ENCODE data around the gene ST6GALNAC6.

Gene ST6GALNAC6

GRCh38 chr9:127899128-127899943 is at the start of gene ST6GALNAC6:
TSS of gene ST6GALNAC6 (minus strand) at chr9:127899603. CDS start at chr9:127897981, 1,622 bp downstream.
- Histone ChIP-seq H2AFZ (ENCODE audit: low read length, unreplicated experiment) (peak within 1 kb of the TSS; percentile 1), H3K79me2 (ENCODE audit: control insufficient read depth, insufficient read depth, low read length, unreplicated experiment) (peaks cover 22% of the 10 kb centered on the region), H3K4me1 (ENCODE audit: control insufficient read depth, insufficient read depth, low read length, unreplicated experiment) (peaks cover 38% of the 10 kb centered on the region), H3K4me3 (ENCODE audit: low read depth, low read length) (peak within 1 kb of the TSS; percentile 98), H3K36me3 (ENCODE audit: insufficient read depth, low read length) (peaks cover 29% of the 10 kb centered on the region), H3K27ac (ENCODE audit: low read depth, low read length) (peak within 1 kb of the TSS; percentile 95), H3K27me3 (ENCODE audit: insufficient read depth, low read length) (no peaks in the 10 kb centered on the region)

GRCh38 chr9:127947841-127948710 is 48.7 kb upstream of the ST6GALNAC6 start:
- Histone ChIP-seq H3K79me2 (ENCODE audit: control insufficient read depth, insufficient read depth, low read length, unreplicated experiment) (no peaks in the 10 kb centered on the region), H3K4me3 (ENCODE audit: low read depth, low read length) (no peak overlapping the region), H3K27me3 (ENCODE audit: insufficient read depth, low read length) (no peaks in the 10 kb centered on the region), H3K4me1 (ENCODE audit: control insufficient read depth, insufficient read depth, low read length, unreplicated experiment) (peaks cover 4% of the 10 kb centered on the region), H3K27ac (ENCODE audit: low read depth, low read length) (no peak overlapping the region), H3K36me3 (ENCODE audit: insufficient read depth, low read length) (no peaks in the 10 kb centered on the region), H2AFZ (ENCODE audit: low read length, unreplicated experiment) (no peak overlapping the region)

GRCh38 chr9:127946728-127947127 is 47.3 kb upstream of the ST6GALNAC6 start:
- Histone ChIP-seq H3K79me2 (ENCODE audit: control insufficient read depth, insufficient read depth, low read length, unreplicated experiment) (no peaks in the 10 kb centered on the region), H3K27me3 (ENCODE audit: insufficient read depth, low read length) (no peaks in the 10 kb centered on the region), H3K27ac (ENCODE audit: low read depth, low read length) (no peak overlapping the region), H3K4me3 (ENCODE audit: low read depth, low read length) (no peak overlapping the region), H2AFZ (ENCODE audit: low read length, unreplicated experiment) (no peak overlapping the region), H3K4me1 (ENCODE audit: control insufficient read depth, insufficient read depth, low read length, unreplicated experiment) (no peaks in the 10 kb centered on the region), H3K36me3 (ENCODE audit: insufficient read depth, low read length) (no peaks in the 10 kb centered on the region)

- no peak overlapping the region for H3K27ac ChIP-seq (ENCODE audit: low read depth, low read length)
- H2AFZ ChIP-seq (ENCODE audit: low read length, unreplicated experiment), result no peak overlapping the region
- no peaks in the 10 kb centered on the region for H3K27me3 ChIP-seq (ENCODE audit: insufficient read depth, low read length)
- no peak overlapping the region for H3K4me3 ChIP-seq (ENCODE audit: low read depth, low read length)
- no peaks in the 10 kb centered on the region for H3K36me3 ChIP-seq (ENCODE audit: insufficient read depth, low read length)
- no peaks in the 10 kb centered on the region for H3K79me2 ChIP-seq (ENCODE audit: control insufficient read depth, insufficient read depth, low read length, unreplicated experiment)
- no peaks in the 10 kb centered on the region for H3K4me1 ChIP-seq (ENCODE audit: control insufficient read depth, insufficient read depth, low read length, unreplicated experiment)
These were observed 46.5 kb upstream of the ST6GALNAC6 start for GRCh38 chr9:127945942-127946341.

GRCh38 chr9:127945338-127945737 is 45.9 kb upstream of the ST6GALNAC6 start:
- Histone ChIP-seq H3K79me2 (ENCODE audit: control insufficient read depth, insufficient read depth, low read length, unreplicated experiment) (no peaks in the 10 kb centered on the region), H3K4me3 (ENCODE audit: low read depth, low read length) (no peak overlapping the region), H3K4me1 (ENCODE audit: control insufficient read depth, insufficient read depth, low read length, unreplicated experiment) (no peaks in the 10 kb centered on the region), H3K27me3 (ENCODE audit: insufficient read depth, low read length) (no peaks in the 10 kb centered on the region), H3K36me3 (ENCODE audit: insufficient read depth, low read length) (no peaks in the 10 kb centered on the region), H3K27ac (ENCODE audit: low read depth, low read length) (no peak overlapping the region), H2AFZ (ENCODE audit: low read length, unreplicated experiment) (no peak overlapping the region)

GRCh38 chr9:127944586-127945218 is 45.3 kb upstream of the ST6GALNAC6 start:
- H3K4me1 ChIP-seq (ENCODE audit: control insufficient read depth, insufficient read depth, low read length, unreplicated experiment), result no peaks in the 10 kb centered on the region
- H2AFZ ChIP-seq (ENCODE audit: low read length, unreplicated experiment), result no peak overlapping the region
- H3K4me3 ChIP-seq (ENCODE audit: low read depth, low read length), result no peak overlapping the region
- no peaks in the 10 kb centered on the region for H3K36me3 ChIP-seq (ENCODE audit: insufficient read depth, low read length)
- H3K27ac ChIP-seq (ENCODE audit: low read depth, low read length), result no peak overlapping the region
- H3K27me3 ChIP-seq (ENCODE audit: insufficient read depth, low read length), result no peaks in the 10 kb centered on the region
- H3K79me2 ChIP-seq (ENCODE audit: control insufficient read depth, insufficient read depth, low read length, unreplicated experiment), result no peaks in the 10 kb centered on the region

- H3K4me1 ChIP-seq (ENCODE audit: control insufficient read depth, insufficient read depth, low read length, unreplicated experiment), result no peaks in the 10 kb centered on the region
- H2AFZ ChIP-seq (ENCODE audit: low read length, unreplicated experiment), result no peak overlapping the region
- H3K4me3 ChIP-seq (ENCODE audit: low read depth, low read length), result no peak overlapping the region
- no peaks in the 10 kb centered on the region for H3K79me2 ChIP-seq (ENCODE audit: control insufficient read depth, insufficient read depth, low read length, unreplicated experiment)
- no peaks in the 10 kb centered on the region for H3K36me3 ChIP-seq (ENCODE audit: insufficient read depth, low read length)
- no peaks in the 10 kb centered on the region for H3K27me3 ChIP-seq (ENCODE audit: insufficient read depth, low read length)
- no peak overlapping the region for H3K27ac ChIP-seq (ENCODE audit: low read depth, low read length)
These were observed 44.3 kb upstream of the ST6GALNAC6 start for GRCh38 chr9:127943731-127944144.

- H2AFZ ChIP-seq (ENCODE audit: low read length, unreplicated experiment), result no peak overlapping the region
- H3K4me3 ChIP-seq (ENCODE audit: low read depth, low read length), result no peak overlapping the region
- H3K36me3 ChIP-seq (ENCODE audit: insufficient read depth, low read length), result no peaks in the 10 kb centered on the region
- H3K79me2 ChIP-seq (ENCODE audit: control insufficient read depth, insufficient read depth, low read length, unreplicated experiment), result no peaks in the 10 kb centered on the region
- H3K27ac ChIP-seq (ENCODE audit: low read depth, low read length), result no peak overlapping the region
- H3K27me3 ChIP-seq (ENCODE audit: insufficient read depth, low read length), result no peaks in the 10 kb centered on the region
- H3K4me1 ChIP-seq (ENCODE audit: control insufficient read depth, insufficient read depth, low read length, unreplicated experiment), result no peaks in the 10 kb centered on the region
These were observed 43.7 kb upstream of the ST6GALNAC6 start for GRCh38 chr9:127943011-127943662.

GRCh38 chr9:127942216-127943010 is 43.0 kb upstream of the ST6GALNAC6 start:
- Histone ChIP-seq H3K27ac (ENCODE audit: low read depth, low read length) (no peak overlapping the region), H3K4me3 (ENCODE audit: low read depth, low read length) (no peak overlapping the region), H2AFZ (ENCODE audit: low read length, unreplicated experiment) (no peak overlapping the region), H3K79me2 (ENCODE audit: control insufficient read depth, insufficient read depth, low read length, unreplicated experiment) (peaks cover 1% of the 10 kb centered on the region), H3K4me1 (ENCODE audit: control insufficient read depth, insufficient read depth, low read length, unreplicated experiment) (no peaks in the 10 kb centered on the region), H3K27me3 (ENCODE audit: insufficient read depth, low read length) (no peaks in the 10 kb centered on the region), H3K36me3 (ENCODE audit: insufficient read depth, low read length) (no peaks in the 10 kb centered on the region)

GRCh38 chr9:127941961-127942215 is 42.5 kb upstream of the ST6GALNAC6 start:
- H2AFZ ChIP-seq (ENCODE audit: low read length, unreplicated experiment), result no peak overlapping the region
- H3K4me1 ChIP-seq (ENCODE audit: control insufficient read depth, insufficient read depth, low read length, unreplicated experiment), result no peaks in the 10 kb centered on the region
- H3K36me3 ChIP-seq (ENCODE audit: insufficient read depth, low read length), result no peaks in the 10 kb centered on the region
- peaks cover 6% of the 10 kb centered on the region for H3K79me2 ChIP-seq (ENCODE audit: control insufficient read depth, insufficient read depth, low read length, unreplicated experiment)
- no peaks in the 10 kb centered on the region for H3K27me3 ChIP-seq (ENCODE audit: insufficient read depth, low read length)
- H3K4me3 ChIP-seq (ENCODE audit: low read depth, low read length), result no peak overlapping the region
- H3K27ac ChIP-seq (ENCODE audit: low read depth, low read length), result no peak overlapping the region

Measured in ACC112 (cell line).